IMR-90 (cell line): ENCODE data around the gene KRT79. TPM values are rescaled to one million over a fixed set of nuclear protein-coding genes. Genes with fewer than 3 reads are reported as not detected.

ENCODE experiments used
- ATAC-seq: fragments of 200-7000 bp; cut with Tn5 transposase; 2 replicates; pipeline ENCODE4 v1.9.1; 2020; ENCODE audit warnings: low read depth, mild to moderate bottlenecking, moderate library complexity
- BruUV-seq: library from RNA; stranded (reverse); fragments of 400-500 nt; replicated peaks from 2 replicates; lab custom pipeline; 2021; lab: Mats Ljungman, UMichigan
- CTCF ChIA-PET: fragments of 300-600 bp; formaldehyde crosslinking; extraction: SDS; loops from one replicate; lab custom pipeline; 2021; ENCODE audit warnings: antibody characterized with exemption; lab: Yijun Ruan, JAX
- POLR2A ChIA-PET: fragments of 300-600 bp; sonication (Branson Sonifier 250); formaldehyde crosslinking; loops from one replicate; lab custom pipeline; 2022; ENCODE audit warnings: antibody characterized with exemption; ENCODE audit not compliant: unreplicated experiment; lab: Charles Lee
- DNase-seq: peaks from one replicate; pipeline ENCODE4 v3.0.0; 2013
- H2AFZ ChIP-seq: replicated peaks from 2 replicates; pipeline ENCODE3; 2013; ENCODE audit warnings: low read length, mild to moderate bottlenecking; ENCODE audit not compliant: poor library complexity
- H2AK5ac ChIP-seq: 2 replicates; pipeline ENCODE4 v1.6.1; 2013; ENCODE audit warnings: low read depth, low read length, inconsistent platforms
- H2AK9ac ChIP-seq: replicated peaks from 2 replicates; pipeline ENCODE3; 2013; ENCODE audit warnings: mild to moderate bottlenecking, low read depth, low read length, moderate library complexity; ENCODE audit not compliant: poor library complexity
- H2BK120ac ChIP-seq: 2 replicates; pipeline ENCODE4 v1.6.1; 2013; ENCODE audit warnings: low read depth, low read length, inconsistent platforms
- H2BK15ac ChIP-seq: 3 replicates; pipeline ENCODE4 v1.6.1; 2013; ENCODE audit warnings: low read depth, low read length, inconsistent platforms
- H2BK20ac ChIP-seq: 2 replicates; pipeline ENCODE4 v1.6.1; 2013; ENCODE audit warnings: low read depth, mild to moderate bottlenecking, inconsistent platforms, low read length, moderate library complexity
- H2BK5ac ChIP-seq: 2 replicates; pipeline ENCODE4 v1.6.1; 2013; ENCODE audit warnings: mild to moderate bottlenecking, low read depth, low read length, inconsistent platforms; ENCODE audit not compliant: poor library complexity, severe bottlenecking
- H3K14ac ChIP-seq: replicated peaks from 2 replicates; pipeline ENCODE4 v1.6.1; 2013; ENCODE audit warnings: low read depth, low read length, inconsistent platforms
- H3K18ac ChIP-seq: 2 replicates; pipeline ENCODE4 v1.6.1; 2013; ENCODE audit warnings: low read depth, low read length, control low read depth
- H3K23ac ChIP-seq: 2 replicates; pipeline ENCODE4 v1.6.1; 2013; ENCODE audit warnings: low read depth, low read length, inconsistent platforms
- H3K27ac ChIP-seq: 2 replicates; pipeline ENCODE4 v1.5.1; 2013; ENCODE audit warnings: mild to moderate bottlenecking, control low read depth, low read length; ENCODE audit not compliant: insufficient read depth
- H3K27me3 ChIP-seq: 2 replicates; pipeline ENCODE4 v1.6.1; 2013; ENCODE audit warnings: low read length; ENCODE audit not compliant: control insufficient read depth, insufficient read depth
- H3K36me3 ChIP-seq: 2 replicates; pipeline ENCODE4 v1.6.1; 2013; ENCODE audit warnings: low read length, mixed read lengths; ENCODE audit not compliant: control insufficient read depth, insufficient read depth
- H3K4ac ChIP-seq: 2 replicates; pipeline ENCODE4 v1.6.1; 2013; ENCODE audit warnings: low read depth, low read length, inconsistent platforms
- H3K4me1 ChIP-seq: 2 replicates; pipeline ENCODE4 v1.6.1; 2013; ENCODE audit warnings: low read length, mixed read lengths; ENCODE audit not compliant: control insufficient read depth, insufficient read depth
- H3K4me2 ChIP-seq: 2 replicates; pipeline ENCODE4 v1.6.1; 2013; ENCODE audit warnings: low read depth, mild to moderate bottlenecking, control low read depth, low read length, moderate library complexity
- H3K4me3 ChIP-seq: 2 replicates; pipeline ENCODE4 v1.5.1; 2013; ENCODE audit warnings: low read depth, mild to moderate bottlenecking, control low read depth, low read length, moderate library complexity; ENCODE audit not compliant: insufficient read depth
- H3K56ac ChIP-seq: 2 replicates; pipeline ENCODE4 v1.6.1; 2013; ENCODE audit warnings: low read length, inconsistent platforms; ENCODE audit not compliant: insufficient read depth; ENCODE audit errors: extremely low read depth
- H3K79me1 ChIP-seq, 2 experiments: 2 replicates each; pipeline ENCODE4 v1.6.1; 2013; ENCODE audit warnings: low read length in 2 of 2, inconsistent platforms in 1 of 2, low read depth in 1 of 2
- H3K9ac ChIP-seq: 2 replicates; pipeline ENCODE4 v1.6.1; 2013; ENCODE audit warnings: low read depth, low read length, control low read depth
- H3K9me1 ChIP-seq: 2 replicates; pipeline ENCODE4 v1.6.1; 2013; ENCODE audit warnings: low read length, inconsistent platforms; ENCODE audit not compliant: insufficient read depth
- H3K9me3 ChIP-seq: 2 replicates; pipeline ENCODE4 v1.6.1; 2013; ENCODE audit warnings: low read length; ENCODE audit not compliant: control insufficient read depth, insufficient read depth
- H4K20me1 ChIP-seq: 2 replicates; pipeline ENCODE4 v1.6.1; 2013; ENCODE audit warnings: low read length, inconsistent platforms; ENCODE audit not compliant: insufficient read depth
- H4K5ac ChIP-seq: 2 replicates; pipeline ENCODE4 v1.6.1; 2013; ENCODE audit warnings: mild to moderate bottlenecking, low read depth, low read length, control low read depth
- H4K8ac ChIP-seq, 2 experiments: 2 replicates each; pipeline ENCODE4 v1.6.1; 2013; ENCODE audit warnings: low read depth in 2 of 2, low read length in 2 of 2, control low read depth in 1 of 2, inconsistent platforms in 1 of 2
- H4K91ac ChIP-seq: 2 replicates; pipeline ENCODE4 v1.6.1; 2013; ENCODE audit warnings: low read depth, low read length, inconsistent platforms; ENCODE audit not compliant: insufficient read depth
- CHD1 ChIP-seq: IDR thresholded peaks from 2 replicates; pipeline ENCODE4 v1.6.1; 2012; ENCODE audit warnings: low read depth, low read length, improper control_type of control experiment
- RFX5 ChIP-seq: IDR thresholded peaks from 2 replicates; pipeline ENCODE4 v1.8.0; 2012; ENCODE audit warnings: low read depth, mild to moderate bottlenecking, low read length, moderate library complexity
- WGBS, 2 experiments: methylation state at CpG; one replicate each; pipeline versions ENCODE4 v1.1.5 to v1.1.7; 2013; ENCODE audit warnings: missing lambda C conversion rate in 2 of 2; ENCODE audit not compliant: insufficient read length in 1 of 2; ENCODE audit errors: extremely low coverage in 2 of 2; 5-methylcytosine and 5-hydroxymethylcytosine counted together
- dilution Hi-C: fragments of 300-500 bp; cut with HindIII; formaldehyde crosslinking; loops from one replicate; pipeline ENCODE4 v1.14.3; 2018; ENCODE audit warnings: low sequenced_read_pairs; ENCODE audit not compliant: unreplicated experiment
- in situ Hi-C: fragments of 300-500 bp; cut with MboI; formaldehyde crosslinking; loops from 3 replicates; pipeline ENCODE4 v1.14.3; 2019; ENCODE audit warnings: low sequenced_read_pairs, inconsistent platforms, mixed read lengths
- intact Hi-C: fragments of 100-400 bp; cut with micrococcal nuclease; formaldehyde crosslinking; loops from 2 replicates; pipeline ENCODE4 v1.10.0; 2022
- polyA plus RNA-seq, 3 experiments: library from polyadenylated mRNA; depleted of rRNA; stranded (reverse); fragments of >200 nt; gene quantifications; 2 replicates each; pipeline ENCODE4 v1.2.3, GENCODE V29; 2012; ENCODE audit warnings: low replicate concordance in 1 of 3
- total RNA-seq: library from RNA; depleted of rRNA; stranded (reverse); fragments of >200 nt; gene quantifications from 2 replicates; pipeline ENCODE4 v1.2.3, GENCODE V29; 2012

The KRT79 gene
- total and polyA plus RNA-seq, 2 of the 4 experiments (the other 2 are of a cell fraction) = under 0.01 to 0.24 TPM

- POLR2A ChIA-PET = no interaction called here
These were observed 16.3 kb downstream of the KRT79 start for GRCh38 chr12:52817699-52818238.

More at GRCh38 chr12:52817699-52818238, 16.3 kb downstream of the KRT79 start:
- ATAC-seq = no peak
- intact Hi-C loops (no loop called here), dilution Hi-C loops (no loop called here), in situ Hi-C loops (no loop called here)
- no peaks in the 10 kb centered on the region; the same call in 1 of the 2 replicates for H4K20me1 ChIP-seq
- no peaks in the 10 kb centered on the region for H3K9me3 ChIP-seq
- H3K79me1 ChIP-seq = no peaks in the 10 kb centered on the region
- WGBS, 2 experiments = 100% methylated on average over 1 of the region's 2 CpGs; no CpG with 5 or more reads in 1 of the 2 experiments
- BruUV-seq = no TSS peak
- H4K5ac ChIP-seq = no peak overlapping the region
- no peaks in the 10 kb centered on the region for H3K36me3 ChIP-seq
- H2AK5ac ChIP-seq = no peak overlapping the region
- peaks cover 6% of the 10 kb centered on the region for H3K4me1 ChIP-seq
- H3K4ac ChIP-seq = no peak overlapping the region
- peaks cover 45% of the 10 kb centered on the region for H3K27me3 ChIP-seq
- no peak overlapping the region for H2BK5ac ChIP-seq
- H3K18ac ChIP-seq = no peak overlapping the region
- H3K4me2 ChIP-seq = no peak overlapping the region
- no peak overlapping the region for H2AK9ac ChIP-seq
- TF ChIP-seq RFX5 (no peak), CHD1 (no peak)
- H2BK20ac ChIP-seq = no peak overlapping the region
- no peak overlapping the region for H3K14ac ChIP-seq
- no peak overlapping the region for H2AFZ ChIP-seq
- no peak overlapping the region for H4K8ac ChIP-seq
- CTCF ChIA-PET = interaction anchor here (0.6 to 0.7 kb wide), 2 partner anchors 13 to 628 kb away, joined by 3 read pairs; no protein-coding TSS in a partner anchor
- no peak for DNase-seq
- no peak overlapping the region for H2BK15ac ChIP-seq
- no peak overlapping the region for H3K9ac ChIP-seq
- no peak overlapping the region for H3K23ac ChIP-seq
- no peaks in the 10 kb centered on the region for H3K9me1 ChIP-seq
- H4K91ac ChIP-seq = no peak overlapping the region
- no peak overlapping the region for H3K27ac ChIP-seq
- H3K56ac ChIP-seq = no peak overlapping the region
- no peak overlapping the region for H2BK120ac ChIP-seq
- H3K4me3 ChIP-seq = no peak overlapping the region
